GM19043 (cell line): ENCODE measurements around the gene NDUFB11.

Experiments
- ATAC-seq: cut with Tn5 transposase; IDR thresholded peaks from one replicate; pipeline ENCODE4 v1.9.1; 2021; ENCODE audit warnings: low read depth; ENCODE audit not compliant: unreplicated experiment

NDUFB11 gene

DNA sequence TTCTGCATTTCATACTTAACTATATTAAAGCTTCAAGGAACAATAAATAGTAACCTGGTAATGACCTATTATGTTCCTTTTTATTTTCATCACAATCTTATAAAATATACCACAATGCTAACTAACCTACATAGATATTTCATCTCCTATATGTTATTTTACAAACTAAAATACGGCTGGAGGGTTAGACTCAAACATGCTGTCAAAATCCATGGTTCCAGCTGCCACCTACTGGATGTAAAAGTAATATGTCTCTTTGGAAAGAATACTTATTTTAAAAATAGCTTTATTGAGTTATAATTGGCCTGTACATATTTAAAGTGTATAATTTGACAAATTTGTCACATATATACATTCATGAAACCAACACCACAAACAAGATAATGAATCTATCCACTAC is 51.3 kb downstream of the NDUFB11 start:
- ATAC-seq, result no peak
